GM13977 (cell line): Measurements from ENCODE around the gene SLC16A12.

Source experiments
- DNase-seq: peaks from one replicate; pipeline ENCODE4 v3.0.0; 2012; ENCODE audit warnings: low spot score
- in situ Hi-C: fragments of 300-500 bp; cut with MboI; formaldehyde crosslinking; loops from one replicate; pipeline ENCODE4 v1.12.0; 2022; ENCODE audit warnings: low sequenced_read_pairs, low pct_unique_long_range_greater_than_20kb, mixed read lengths, inconsistent platforms; ENCODE audit not compliant: unreplicated experiment
- TF ChIP-seq, protein P1 (sequence below): IDR thresholded peaks from 2 replicates; pipeline ENCODE4 v1.5.1; 2012; ENCODE audit warnings: mild to moderate bottlenecking, control low read depth; ENCODE audit not compliant: insufficient read depth; ENCODE audit errors: extremely low read depth, missing control alignments

The SLC16A12 gene

GRCh38 chr10:89478085-89478738 lies 57.2 kb downstream of the SLC16A12 start:
- in situ Hi-C loops = no loop called here
- TF ChIP-seq, protein P1, sequence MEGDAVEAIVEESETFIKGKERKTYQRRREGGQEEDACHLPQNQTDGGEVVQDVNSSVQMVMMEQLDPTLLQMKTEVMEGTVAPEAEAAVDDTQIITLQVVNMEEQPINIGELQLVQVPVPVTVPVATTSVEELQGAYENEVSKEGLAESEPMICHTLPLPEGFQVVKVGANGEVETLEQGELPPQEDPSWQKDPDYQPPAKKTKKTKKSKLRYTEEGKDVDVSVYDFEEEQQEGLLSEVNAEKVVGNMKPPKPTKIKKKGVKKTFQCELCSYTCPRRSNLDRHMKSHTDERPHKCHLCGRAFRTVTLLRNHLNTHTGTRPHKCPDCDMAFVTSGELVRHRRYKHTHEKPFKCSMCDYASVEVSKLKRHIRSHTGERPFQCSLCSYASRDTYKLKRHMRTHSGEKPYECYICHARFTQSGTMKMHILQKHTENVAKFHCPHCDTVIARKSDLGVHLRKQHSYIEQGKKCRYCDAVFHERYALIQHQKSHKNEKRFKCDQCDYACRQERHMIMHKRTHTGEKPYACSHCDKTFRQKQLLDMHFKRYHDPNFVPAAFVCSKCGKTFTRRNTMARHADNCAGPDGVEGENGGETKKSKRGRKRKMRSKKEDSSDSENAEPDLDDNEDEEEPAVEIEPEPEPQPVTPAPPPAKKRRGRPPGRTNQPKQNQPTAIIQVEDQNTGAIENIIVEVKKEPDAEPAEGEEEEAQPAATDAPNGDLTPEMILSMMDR = no peak
- peak; percentile 6 for DNase-seq

DNA sequence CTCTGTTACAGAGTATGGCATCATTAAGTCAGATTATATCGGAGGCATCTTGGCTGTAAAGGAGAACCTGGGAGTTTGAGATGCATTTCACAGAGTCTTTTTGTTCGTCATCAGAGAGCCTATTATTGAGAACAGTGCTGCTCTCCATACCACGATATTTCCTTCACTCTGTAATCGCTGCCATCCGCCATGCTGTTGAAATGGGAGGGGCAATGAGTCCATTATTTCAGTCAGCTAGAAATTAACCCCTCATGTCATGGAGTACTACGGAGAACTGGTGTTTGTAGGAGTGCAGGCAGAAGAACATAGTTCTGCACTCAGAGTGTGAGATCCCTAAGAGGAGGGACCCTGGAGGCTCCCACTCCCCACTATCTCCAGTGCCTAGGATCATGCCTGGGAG lies 59.2 kb downstream of the SLC16A12 start:
- TF ChIP-seq, protein P1 = no peak
- no peak for DNase-seq
- in situ Hi-C loops = no loop called here

- TF ChIP-seq, protein P1 = no peak
- in situ Hi-C loops = no loop called here
These were observed 59.8 kb downstream of the SLC16A12 start for GRCh38 chr10:89475591-89475998.

GRCh38 chr10:89475125-89475524 lies 60.3 kb downstream of the SLC16A12 start:
- DNase-seq = no peak
- in situ Hi-C loops = no loop called here
- TF ChIP-seq, protein P1 = no peak

More at GRCh38 chr10:89475591-89475998, 59.8 kb downstream of the SLC16A12 start:
- no peak for DNase-seq

DNA sequence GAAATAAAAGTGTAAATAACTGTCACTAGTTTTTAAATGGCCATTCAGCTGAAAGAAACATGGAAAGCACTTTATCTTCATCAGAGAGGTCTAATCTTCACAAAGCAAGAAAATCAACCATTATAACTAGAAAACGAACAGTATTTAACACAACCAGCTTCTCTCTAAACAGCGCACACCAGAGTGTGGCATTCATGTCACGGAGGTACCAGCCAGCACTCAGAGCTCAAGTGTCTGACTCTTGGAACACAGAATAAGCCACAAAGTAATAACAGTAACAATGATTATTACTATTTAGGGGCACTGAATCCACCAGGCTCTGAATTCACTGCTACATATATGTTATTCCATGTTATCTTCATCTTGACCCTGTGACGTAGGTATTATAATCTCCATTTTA lies 60.9 kb downstream of the SLC16A12 start:
- no peak for DNase-seq
- TF ChIP-seq, protein P1 = no peak
- in situ Hi-C loops = no loop called here

GRCh38 chr10:89471110-89471809 lies 64.1 kb downstream of the SLC16A12 start:
- in situ Hi-C loops = no loop called here

More at GRCh38 chr10:89471110-89471809, 64.1 kb downstream of the SLC16A12 start:
- TF ChIP-seq, protein P1 = no peak
- DNase-seq = no peak
